Activated naive CD8-positive, alpha-beta T cell treated with anti-CD3 and anti-CD28 coated beads, Interleukin-2, amount 10 ng/mL, durations not matched to agents 7 days and 5 days (primary cell): Measurements from ENCODE around the gene NPAS3. TPM values are rescaled to one million over a fixed set of nuclear protein-coding genes. Genes with fewer than 3 reads are reported as not detected.

Experiments used
- ATAC-seq: fragments of 150-1000 bp; cut with Tn5 transposase; one replicate; pipeline ENCODE4 v1.10.0; 2021; ENCODE audit warnings: low read depth, moderate library complexity
- POLR2A ChIA-PET: fragments of 350-600 bp; sonication (Branson Sonifier 250); formaldehyde crosslinking; loops from one replicate; lab custom pipeline; 2021; ENCODE audit warnings: antibody characterized with exemption; lab: Charles Lee
- DNase-seq: peaks from one replicate; pipeline ENCODE4 v3.0.0; 2021
- H3K27ac Mint-ChIP-seq: one replicate; pipeline ENCODE4 v1.8.0; 2022; ENCODE audit warnings: mild to moderate bottlenecking, mixed read lengths
- H3K27me3 Mint-ChIP-seq: one replicate; pipeline ENCODE4 v1.8.0; 2022; ENCODE audit warnings: mild to moderate bottlenecking, moderate library complexity, mixed read lengths
- H3K36me3 Mint-ChIP-seq: one replicate; pipeline ENCODE4 v1.8.0; 2021; ENCODE audit warnings: mild to moderate bottlenecking, mixed read lengths
- H3K4me1 Mint-ChIP-seq: one replicate; pipeline ENCODE4 v1.8.0; 2021; ENCODE audit warnings: mixed read lengths
- H3K4me3 Mint-ChIP-seq: one replicate; pipeline ENCODE4 v1.8.0; 2022; ENCODE audit warnings: mild to moderate bottlenecking, moderate library complexity, mixed read lengths
- H3K9me3 Mint-ChIP-seq: one replicate; pipeline ENCODE4 v1.8.0; 2021; ENCODE audit warnings: mixed read lengths
- total RNA-seq, 2 experiments: library from RNA; stranded (reverse); gene quantifications; one replicate each; pipeline ENCODE4 v1.2.3, GENCODE V29; 2021

NPAS3 gene
- total RNA-seq, 2 experiments from 2014 or later: not detected

DNA sequence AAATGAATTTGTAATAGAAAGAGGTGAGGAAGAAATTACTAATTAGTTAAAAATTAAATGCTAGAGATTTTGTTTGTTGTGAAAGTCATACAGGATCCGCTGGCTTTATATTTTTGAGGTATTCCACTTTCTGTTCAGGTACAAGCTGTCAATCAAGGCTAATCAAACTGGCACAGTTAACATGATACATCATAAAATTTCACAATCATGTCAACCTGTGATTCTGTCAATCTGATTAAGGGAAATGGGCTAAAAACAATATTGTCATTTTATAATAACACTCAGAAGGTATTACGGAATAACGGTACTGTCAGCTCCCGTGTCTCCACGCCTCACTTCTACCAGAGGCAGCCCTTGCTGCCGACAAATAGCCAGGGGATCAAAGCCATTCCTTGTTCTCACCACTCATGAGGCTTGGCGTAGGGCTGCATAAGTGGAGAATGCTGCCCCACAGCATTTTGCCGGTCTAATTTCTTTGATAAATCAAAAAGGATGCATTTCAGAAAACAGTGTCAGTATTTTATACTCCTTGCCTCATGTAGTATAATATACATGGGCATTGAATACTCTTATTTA, 352.9 kb downstream of the NPAS3 start:
- Mint-ChIP-seq H3K27ac (no peak overlapping the region), H3K9me3 (no peaks in the 10 kb centered on the region), H3K4me1 (no peaks in the 10 kb centered on the region), H3K4me3 (no peak overlapping the region), H3K36me3 (no peaks in the 10 kb centered on the region), H3K27me3 (no peaks in the 10 kb centered on the region)
- DNase-seq: no peak
- no peak for ATAC-seq
- POLR2A ChIA-PET: no interaction called here

DNA sequence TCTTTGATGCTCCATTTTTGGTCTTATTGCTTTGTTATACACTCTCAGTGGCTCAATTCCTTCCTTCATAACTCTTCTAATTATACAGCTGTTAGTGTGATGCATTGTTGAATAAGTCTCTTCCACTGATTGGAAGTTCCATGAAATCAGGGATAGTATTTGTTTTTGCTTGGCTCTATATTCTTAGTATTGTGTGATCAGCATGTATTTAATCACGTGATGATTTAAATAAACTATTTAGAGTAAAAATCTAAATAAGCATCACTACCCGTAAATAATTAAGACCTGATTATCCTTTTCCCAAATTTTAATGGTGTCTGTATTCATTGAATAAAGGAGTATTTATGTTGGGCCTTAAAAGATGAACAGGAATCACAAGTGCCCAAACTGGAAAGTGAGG, 355.7 kb downstream of the NPAS3 start:
- Mint-ChIP-seq H3K4me1 (no peaks in the 10 kb centered on the region), H3K27ac (no peak overlapping the region), H3K9me3 (no peaks in the 10 kb centered on the region), H3K36me3 (no peaks in the 10 kb centered on the region), H3K27me3 (no peaks in the 10 kb centered on the region), H3K4me3 (no peak overlapping the region)
- POLR2A ChIA-PET: no interaction called here
- ATAC-seq: no peak
- DNase-seq: no peak

DNA sequence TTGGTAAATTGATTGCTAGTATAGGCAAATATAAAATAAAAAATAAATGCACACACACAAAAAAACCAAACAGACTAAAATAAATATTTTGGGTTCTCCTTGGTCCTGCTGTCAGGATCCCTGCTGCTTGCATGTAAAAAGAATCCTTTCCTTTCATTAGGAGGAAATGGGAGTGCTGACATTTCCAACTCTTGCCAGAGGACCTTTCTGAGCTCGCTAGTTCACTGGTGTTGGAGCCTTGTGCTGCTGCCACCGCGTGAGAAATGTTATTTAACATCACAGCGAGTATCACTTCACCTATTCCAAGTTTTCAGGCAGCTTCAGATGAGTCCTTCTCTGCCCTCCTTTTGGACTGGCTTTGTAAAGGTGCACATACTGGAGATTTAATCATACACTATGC, 358.9 kb downstream of the NPAS3 start:
- Mint-ChIP-seq H3K4me1 (no peaks in the 10 kb centered on the region), H3K36me3 (no peaks in the 10 kb centered on the region), H3K4me3 (no peak overlapping the region), H3K27ac (no peak overlapping the region), H3K9me3 (no peaks in the 10 kb centered on the region), H3K27me3 (no peaks in the 10 kb centered on the region)
- ATAC-seq: no peak
- POLR2A ChIA-PET: no interaction called here
- no peak for DNase-seq

DNA sequence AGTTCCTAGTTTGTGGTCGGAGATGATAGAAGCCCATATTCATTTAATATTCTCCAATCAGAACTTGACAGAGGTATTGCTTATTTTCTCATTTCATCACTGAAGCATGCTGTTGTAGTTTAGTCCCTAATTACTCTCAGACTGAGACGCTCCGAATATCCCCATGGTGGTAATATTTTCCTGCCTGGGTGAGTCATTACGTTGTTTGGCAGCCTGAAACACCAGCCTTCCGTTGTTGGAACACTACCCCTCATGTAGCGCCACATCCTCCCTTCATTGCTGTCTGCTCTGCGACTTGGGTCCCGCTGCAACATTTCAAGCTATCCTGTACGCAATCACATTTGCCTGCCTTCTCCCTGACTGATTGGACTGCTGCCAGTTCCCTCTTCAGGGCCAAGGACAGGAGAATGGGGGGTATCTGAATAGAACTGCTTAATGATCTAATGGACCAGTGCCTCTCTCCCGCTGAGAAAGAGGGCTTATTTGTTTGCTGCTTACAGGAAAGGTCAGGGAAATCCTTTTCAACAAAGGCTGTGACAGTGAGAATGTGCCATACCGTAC, 369.1 kb downstream of the NPAS3 start:
- Mint-ChIP-seq H3K4me3 (no peak overlapping the region), H3K36me3 (no peaks in the 10 kb centered on the region), H3K4me1 (no peaks in the 10 kb centered on the region), H3K27ac (no peak overlapping the region), H3K9me3 (no peaks in the 10 kb centered on the region), H3K27me3 (no peaks in the 10 kb centered on the region)
- no peak for DNase-seq
- POLR2A ChIA-PET: no interaction called here
- no peak for ATAC-seq

DNA sequence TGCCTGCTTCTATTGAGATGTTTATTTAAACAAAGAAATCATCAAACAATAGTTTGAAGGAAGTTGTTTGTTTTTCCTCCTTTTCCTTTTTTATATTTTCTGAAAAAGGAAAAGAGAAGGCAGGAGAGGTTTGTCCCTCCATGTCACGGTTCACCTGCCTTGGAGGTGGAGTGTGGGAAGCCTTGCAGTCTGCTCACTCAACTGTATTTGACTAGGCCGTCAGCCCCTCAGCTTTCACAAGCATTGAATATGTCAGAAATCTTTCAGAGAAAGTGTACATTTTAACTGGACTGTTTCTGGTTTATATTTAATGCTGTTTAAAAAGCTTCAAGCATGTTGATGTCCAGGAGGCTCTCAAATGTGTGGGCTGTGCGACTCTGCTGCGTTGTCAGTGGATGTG, 370.4 kb downstream of the NPAS3 start:
- ATAC-seq (no peak), DNase-seq (no peak)
- POLR2A ChIA-PET: no interaction called here
- no peak overlapping the region for H3K27ac Mint-ChIP-seq
- H3K4me3 Mint-ChIP-seq: no peak overlapping the region
- no peaks in the 10 kb centered on the region for H3K9me3 Mint-ChIP-seq
- no peaks in the 10 kb centered on the region for H3K36me3 Mint-ChIP-seq
- H3K4me1 Mint-ChIP-seq: no peaks in the 10 kb centered on the region
- no peaks in the 10 kb centered on the region for H3K27me3 Mint-ChIP-seq

DNA sequence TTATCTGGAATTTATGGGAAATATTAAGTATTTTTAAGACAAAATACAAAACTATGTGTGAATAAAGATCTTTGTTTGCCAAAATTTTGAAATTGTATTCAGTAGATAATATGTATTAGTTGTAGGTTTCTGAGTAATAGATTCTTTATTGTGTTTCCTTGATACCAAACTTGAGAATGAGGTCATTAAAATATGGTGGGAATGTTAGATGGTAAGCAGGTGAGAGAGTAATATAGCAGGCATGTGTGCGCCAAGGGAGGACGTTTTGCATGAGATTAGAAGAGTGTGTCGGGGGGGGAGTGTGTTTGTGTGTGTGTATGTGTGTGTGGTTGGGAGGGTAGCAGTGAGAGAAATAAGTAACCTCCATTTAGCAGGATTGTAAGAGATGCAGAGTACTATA, 376.5 kb downstream of the NPAS3 start:
- Mint-ChIP-seq H3K9me3 (peaks cover 4% of the 10 kb centered on the region), H3K4me1 (no peaks in the 10 kb centered on the region), H3K27me3 (no peaks in the 10 kb centered on the region), H3K27ac (no peak overlapping the region), H3K4me3 (no peak overlapping the region), H3K36me3 (no peaks in the 10 kb centered on the region)
- DNase-seq (no peak), ATAC-seq (no peak)
- POLR2A ChIA-PET: no interaction called here

DNA sequence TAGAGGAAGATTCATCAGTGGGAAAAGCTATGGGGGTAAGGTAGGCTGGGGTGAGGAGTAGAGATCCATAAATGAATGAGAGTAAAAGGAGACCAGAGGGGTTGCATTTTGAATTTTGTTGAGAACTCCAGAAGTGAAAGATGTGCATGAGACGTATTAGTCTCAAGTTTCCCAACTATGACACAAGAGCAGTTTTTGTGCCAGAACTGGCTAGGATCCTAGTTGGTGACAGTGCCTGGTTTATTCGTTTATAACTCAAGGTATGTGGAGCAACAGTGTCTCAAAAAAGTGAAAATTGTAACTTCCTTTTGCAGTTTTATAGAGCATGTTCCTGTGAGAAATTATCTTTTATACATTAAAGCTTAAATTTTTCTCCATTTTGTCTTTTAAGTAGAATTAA, 377.0 kb downstream of the NPAS3 start:
- ATAC-seq: no peak
- H3K4me3 Mint-ChIP-seq: no peak overlapping the region
- H3K4me1 Mint-ChIP-seq: no peaks in the 10 kb centered on the region
- no peaks in the 10 kb centered on the region for H3K27me3 Mint-ChIP-seq
- peaks cover 4% of the 10 kb centered on the region for H3K9me3 Mint-ChIP-seq
- no peak for DNase-seq
- no peak overlapping the region for H3K27ac Mint-ChIP-seq
- no peaks in the 10 kb centered on the region for H3K36me3 Mint-ChIP-seq
- POLR2A ChIA-PET: no interaction called here

DNA sequence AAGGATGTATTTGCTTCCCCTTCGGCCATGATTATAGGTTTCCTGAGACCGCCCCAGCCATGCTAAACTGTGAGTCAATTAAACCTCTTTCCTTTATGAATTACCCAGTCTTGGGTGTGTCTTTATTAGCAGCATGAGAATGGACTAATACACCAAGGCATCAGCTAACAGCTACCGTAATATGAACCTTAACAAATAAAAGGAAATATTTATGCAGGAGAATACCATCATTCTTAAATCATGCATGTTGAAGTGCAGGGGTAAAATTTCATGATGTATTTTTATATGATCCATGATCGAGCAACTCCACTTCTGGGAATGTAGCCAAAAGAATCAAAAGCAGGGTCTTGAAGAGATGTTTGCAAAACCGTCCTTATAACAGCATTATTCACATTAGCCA, 379.0 kb downstream of the NPAS3 start:
- no peaks in the 10 kb centered on the region for H3K36me3 Mint-ChIP-seq
- H3K27me3 Mint-ChIP-seq: no peaks in the 10 kb centered on the region
- H3K4me1 Mint-ChIP-seq: no peaks in the 10 kb centered on the region
- POLR2A ChIA-PET: no interaction called here
- H3K4me3 Mint-ChIP-seq: no peak overlapping the region
- no peak for DNase-seq
- H3K9me3 Mint-ChIP-seq: peaks cover 4% of the 10 kb centered on the region
- ATAC-seq: no peak
- H3K27ac Mint-ChIP-seq: no peak overlapping the region

DNA sequence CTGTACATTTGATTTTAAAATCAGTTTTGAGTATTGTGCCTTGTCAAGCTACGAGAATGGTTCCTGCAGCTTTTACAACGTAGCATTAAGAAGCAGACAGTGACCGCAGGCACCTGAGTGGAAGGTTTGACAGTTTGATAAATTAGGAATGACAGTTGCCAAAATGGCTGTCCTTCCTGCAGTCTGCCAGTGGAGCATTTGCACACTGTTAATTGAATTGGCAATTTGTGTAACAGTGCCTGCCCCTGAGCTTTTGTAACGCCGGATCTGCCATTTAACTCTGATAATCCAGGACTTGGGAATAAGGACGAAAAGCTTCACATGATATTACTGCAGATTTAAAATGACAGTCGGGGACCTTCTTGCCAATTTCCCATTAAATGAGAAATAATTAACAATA, 385.3 kb downstream of the NPAS3 start:
- no peaks in the 10 kb centered on the region for H3K4me1 Mint-ChIP-seq
- H3K9me3 Mint-ChIP-seq: peaks cover 2% of the 10 kb centered on the region
- H3K36me3 Mint-ChIP-seq: no peaks in the 10 kb centered on the region
- POLR2A ChIA-PET: no interaction called here
- no peak for ATAC-seq
- no peak overlapping the region for H3K4me3 Mint-ChIP-seq
- no peaks in the 10 kb centered on the region for H3K27me3 Mint-ChIP-seq
- H3K27ac Mint-ChIP-seq: no peak overlapping the region
- DNase-seq: no peak

DNA sequence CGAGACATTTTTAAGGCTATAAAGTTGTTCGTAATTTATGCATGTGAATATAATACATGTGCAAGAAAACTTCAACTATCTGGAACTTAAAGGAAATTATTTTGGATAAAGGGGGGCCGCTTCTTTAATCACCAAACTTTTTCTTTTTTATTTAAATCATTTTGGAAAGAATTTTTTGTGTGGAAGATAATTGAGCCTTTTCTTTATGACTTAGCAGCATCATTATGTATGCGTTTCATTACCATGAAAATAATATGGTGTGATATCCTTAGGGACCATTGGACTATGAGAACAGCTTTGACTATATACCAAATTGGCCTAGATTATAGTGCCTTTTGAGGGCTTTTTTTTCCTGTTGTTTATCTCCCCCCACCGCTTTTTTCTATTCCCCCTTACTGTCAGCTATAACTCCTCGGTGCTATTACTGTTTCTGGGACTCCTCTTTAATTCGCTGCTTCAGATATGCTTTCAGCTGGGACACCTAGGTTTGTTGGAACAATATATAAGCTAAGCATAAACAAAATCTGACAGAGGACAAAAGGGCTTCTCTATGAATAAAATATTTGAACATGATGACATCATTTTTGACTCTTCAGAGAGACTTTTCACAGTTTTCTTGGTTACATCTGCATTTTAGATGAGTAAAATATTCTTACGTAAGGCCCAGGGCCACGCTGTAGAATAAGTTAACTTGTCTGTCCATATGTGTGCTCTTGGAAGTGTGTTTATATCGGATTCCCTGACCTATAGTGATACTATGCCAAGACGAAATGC, 392.7 kb downstream of the NPAS3 start:
- Mint-ChIP-seq H3K9me3 (peaks cover 4% of the 10 kb centered on the region), H3K4me1 (no peaks in the 10 kb centered on the region), H3K4me3 (no peak overlapping the region), H3K27ac (no peak overlapping the region), H3K36me3 (no peaks in the 10 kb centered on the region), H3K27me3 (no peaks in the 10 kb centered on the region)
- POLR2A ChIA-PET: no interaction called here
- no peak for ATAC-seq
- DNase-seq: no peak

DNA sequence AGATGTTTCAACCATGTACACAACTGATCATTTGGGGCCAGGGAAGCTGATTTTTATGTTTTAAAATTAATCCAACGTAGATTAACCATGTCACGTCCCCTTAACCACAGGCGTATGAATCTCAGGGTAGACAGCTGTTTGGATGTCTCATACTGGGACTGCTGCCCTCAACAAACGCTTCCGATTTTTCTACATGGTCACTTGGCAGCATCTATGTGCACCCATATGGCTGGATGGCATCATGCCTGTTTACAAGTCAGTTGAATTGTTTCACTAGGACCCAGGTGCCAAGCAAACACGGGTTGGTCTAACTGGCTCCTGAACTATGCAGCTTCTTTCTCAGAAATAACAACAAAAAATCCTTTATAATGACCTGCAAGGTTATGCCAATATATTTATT, 393.8 kb downstream of the NPAS3 start:
- POLR2A ChIA-PET: no interaction called here

DNA sequence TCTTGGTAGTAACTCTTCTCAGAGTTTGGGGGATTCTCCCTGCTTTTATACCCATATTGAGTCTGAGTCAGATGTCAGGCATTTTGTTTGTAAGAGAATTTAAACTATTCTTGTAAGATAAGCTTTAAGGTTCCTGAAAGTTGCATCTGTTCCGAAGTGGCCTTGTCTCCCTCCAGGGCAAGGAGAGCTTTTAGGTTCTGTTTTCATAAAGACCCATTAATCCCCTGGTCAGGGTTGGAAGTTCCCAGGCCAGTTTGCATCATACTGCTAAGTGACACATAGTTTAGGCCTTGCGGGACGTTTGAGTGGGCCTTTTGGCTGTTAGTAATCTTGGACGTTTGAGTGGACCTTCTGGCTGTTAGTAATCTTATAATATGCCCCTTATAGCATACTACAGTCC, 396.7 kb downstream of the NPAS3 start:
- Mint-ChIP-seq H3K27ac (no peak overlapping the region), H3K9me3 (peaks cover 4% of the 10 kb centered on the region), H3K36me3 (no peaks in the 10 kb centered on the region), H3K4me3 (no peak overlapping the region), H3K27me3 (no peaks in the 10 kb centered on the region), H3K4me1 (no peaks in the 10 kb centered on the region)
- no peak for DNase-seq
- POLR2A ChIA-PET: no interaction called here
- ATAC-seq: no peak

More for the DNA sequence above, 393.8 kb downstream of the NPAS3 start:
- peaks cover 4% of the 10 kb centered on the region for H3K9me3 Mint-ChIP-seq
- DNase-seq (no peak), ATAC-seq (no peak)
- no peaks in the 10 kb centered on the region for H3K27me3 Mint-ChIP-seq
- H3K36me3 Mint-ChIP-seq: no peaks in the 10 kb centered on the region
- H3K4me1 Mint-ChIP-seq: no peaks in the 10 kb centered on the region
- H3K4me3 Mint-ChIP-seq: no peak overlapping the region
- no peak overlapping the region for H3K27ac Mint-ChIP-seq

DNA sequence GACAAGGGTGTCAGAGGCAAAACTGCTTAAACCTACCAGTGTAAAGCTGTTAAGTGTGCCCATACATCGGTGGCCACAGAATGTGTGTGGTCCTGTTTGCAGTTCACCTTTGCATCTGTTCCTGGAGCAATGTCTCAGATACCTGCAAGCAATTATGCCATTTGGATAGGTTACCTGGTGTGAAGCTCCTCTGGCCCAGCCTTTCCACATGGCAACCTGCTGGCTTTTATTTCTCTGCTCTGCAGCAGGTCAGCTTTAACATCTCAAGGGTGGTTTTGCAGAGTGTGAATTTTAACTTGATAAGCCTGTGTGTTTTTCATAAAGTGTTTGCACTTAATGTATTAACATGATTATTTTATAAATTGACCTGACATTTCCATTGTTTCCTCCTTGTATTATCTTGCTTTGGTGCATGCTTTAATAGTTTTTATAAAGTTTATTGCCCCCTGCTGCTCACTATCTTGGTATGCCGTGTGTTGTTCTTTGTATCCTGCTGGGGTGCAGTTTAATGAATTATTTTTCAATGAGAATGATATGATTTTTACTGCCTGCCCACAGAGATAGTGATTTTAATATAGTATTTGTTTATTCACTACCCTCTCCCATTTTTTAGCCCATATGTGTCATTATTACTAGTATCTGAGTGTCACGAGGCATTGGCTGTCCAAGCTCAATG, 403.8 kb downstream of the NPAS3 start:
- ATAC-seq (no peak), DNase-seq (no peak)
- POLR2A ChIA-PET: no interaction called here
- no peaks in the 10 kb centered on the region for H3K27me3 Mint-ChIP-seq
- no peaks in the 10 kb centered on the region for H3K36me3 Mint-ChIP-seq
- H3K4me1 Mint-ChIP-seq: no peaks in the 10 kb centered on the region
- H3K9me3 Mint-ChIP-seq: no peaks in the 10 kb centered on the region
- H3K4me3 Mint-ChIP-seq: no peak overlapping the region
- H3K27ac Mint-ChIP-seq: no peak overlapping the region

DNA sequence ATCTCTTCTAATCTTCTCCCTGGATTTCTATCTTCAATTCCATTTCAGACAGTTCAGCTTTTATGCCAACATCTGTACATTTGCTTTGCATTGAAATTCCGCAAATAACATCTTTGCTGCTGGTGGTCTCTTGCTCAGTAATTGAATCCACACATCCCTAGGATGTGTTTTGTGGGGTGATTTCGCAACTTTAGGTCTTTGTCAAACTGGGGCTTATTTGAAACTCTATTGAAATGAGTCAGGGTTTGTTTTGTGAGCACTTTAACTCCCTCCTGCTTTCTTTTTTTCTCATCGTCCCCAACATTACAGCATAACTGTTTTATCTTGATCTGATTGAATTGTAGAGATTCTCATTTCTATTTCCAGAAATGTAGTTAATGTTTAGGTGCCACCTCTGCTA, 404.3 kb downstream of the NPAS3 start:
- H3K36me3 Mint-ChIP-seq: no peaks in the 10 kb centered on the region
- no peak overlapping the region for H3K4me3 Mint-ChIP-seq
- ATAC-seq: no peak
- no peak for DNase-seq
- POLR2A ChIA-PET: no interaction called here
- H3K27me3 Mint-ChIP-seq: no peaks in the 10 kb centered on the region
- no peak overlapping the region for H3K27ac Mint-ChIP-seq
- H3K4me1 Mint-ChIP-seq: no peaks in the 10 kb centered on the region
- H3K9me3 Mint-ChIP-seq: no peaks in the 10 kb centered on the region
